Skin of body (tissue), 2 donors: ENCODE results near the gene DISC1. TPM values are rescaled to one million over a fixed set of nuclear protein-coding genes. Genes with fewer than 3 reads are reported as not detected.
A peak's percentile ranks its signal among the peaks of the same experiment; 100 is the strongest.

ENCODE experiments used
- DNase-seq: peaks from one replicate; lab custom pipeline; 2025; lab: John Stamatoyannopoulos, UW
- total RNA-seq: library from RNA; depleted of rRNA; stranded (reverse); fragments of >200 nt; gene quantifications from one replicate; pipeline ENCODE4 v1.2.3, GENCODE V29; 2014

Gene DISC1
- total RNA-seq, 1 donor from 2014 or later = 13.9 TPM

DNA sequence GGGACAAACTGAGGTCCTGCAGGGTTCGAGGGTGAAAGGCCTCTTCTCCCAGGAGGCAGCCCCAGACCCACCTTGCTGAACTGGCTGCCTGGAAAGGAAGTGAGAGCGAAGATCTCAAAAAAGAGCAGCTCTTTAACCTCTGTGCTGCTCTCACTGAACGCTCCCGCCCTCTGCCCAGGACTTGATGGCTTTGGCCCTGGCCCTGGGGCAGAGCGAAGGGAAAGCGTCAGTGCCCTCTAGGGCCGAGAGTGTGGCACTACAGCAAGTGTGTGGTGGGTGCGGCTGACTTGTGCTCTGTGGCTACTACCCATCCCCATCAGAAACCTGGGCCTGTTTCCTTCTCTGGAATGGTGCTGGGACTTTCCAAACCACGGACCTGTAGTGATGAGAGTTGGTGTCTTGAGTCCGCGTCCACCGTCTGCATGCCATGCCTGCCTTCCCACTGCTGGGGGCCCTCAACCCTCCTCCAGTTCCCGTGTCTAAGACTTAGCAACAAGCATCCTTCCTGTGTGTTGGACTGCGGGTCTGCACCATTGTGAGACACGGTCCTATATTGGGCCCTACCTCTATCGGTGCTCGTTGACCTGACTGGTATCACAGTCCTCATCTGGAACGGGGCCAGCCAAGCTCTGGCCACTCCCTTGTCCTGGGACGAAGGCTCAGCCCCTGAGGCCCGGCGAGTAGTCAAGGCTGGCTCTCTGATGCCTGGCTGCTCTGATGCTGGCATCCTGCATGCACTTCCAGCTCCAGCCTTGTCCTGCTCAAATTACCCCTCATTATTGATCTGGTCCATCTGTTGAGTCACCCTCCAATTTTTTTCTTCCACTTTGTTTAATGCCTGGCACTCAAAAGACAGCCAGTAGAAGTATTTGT, 180.3 kb downstream of the DISC1 start:
- no peak for DNase-seq

DNA sequence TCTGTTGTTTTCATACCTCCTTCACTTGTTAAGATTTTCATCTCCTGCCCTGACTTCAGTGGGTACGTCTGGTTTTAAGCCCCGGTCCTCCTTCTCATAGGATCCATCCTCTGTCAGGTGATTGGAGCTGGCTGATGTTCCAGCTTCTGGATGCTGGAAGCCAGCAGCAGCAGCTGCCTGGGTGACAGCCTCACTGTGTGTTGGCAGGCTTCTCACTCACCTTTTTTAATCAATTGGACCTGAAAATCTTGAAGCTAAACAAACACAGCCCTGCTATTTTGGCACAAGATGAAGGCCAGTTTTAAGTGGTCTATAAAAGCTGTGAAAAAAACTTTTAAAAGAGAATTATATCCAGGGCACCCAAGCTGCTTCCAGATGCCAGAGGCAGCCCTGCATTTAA, 181.0 kb downstream of the DISC1 start:
- no peak for DNase-seq

DNA sequence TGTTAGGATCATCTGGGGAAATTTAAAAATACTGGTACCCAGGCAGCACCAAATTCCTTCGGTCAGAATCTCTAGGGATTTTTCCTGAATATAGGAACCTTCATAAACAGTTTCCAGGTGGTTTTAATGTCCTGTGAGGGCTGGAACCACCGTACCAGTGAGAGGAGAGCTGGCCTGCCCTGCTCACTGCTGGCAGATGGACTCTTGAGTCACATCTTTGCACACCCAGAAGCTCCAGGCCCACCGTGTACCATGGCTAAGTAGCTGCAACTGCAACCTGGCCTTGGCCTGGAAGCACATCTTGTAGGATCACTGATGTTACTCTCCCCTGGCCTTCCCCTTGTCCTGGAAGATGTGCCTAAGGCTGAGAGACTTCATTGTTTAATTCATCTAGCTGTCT, 181.5 kb downstream of the DISC1 start:
- DNase-seq = no peak

DNA sequence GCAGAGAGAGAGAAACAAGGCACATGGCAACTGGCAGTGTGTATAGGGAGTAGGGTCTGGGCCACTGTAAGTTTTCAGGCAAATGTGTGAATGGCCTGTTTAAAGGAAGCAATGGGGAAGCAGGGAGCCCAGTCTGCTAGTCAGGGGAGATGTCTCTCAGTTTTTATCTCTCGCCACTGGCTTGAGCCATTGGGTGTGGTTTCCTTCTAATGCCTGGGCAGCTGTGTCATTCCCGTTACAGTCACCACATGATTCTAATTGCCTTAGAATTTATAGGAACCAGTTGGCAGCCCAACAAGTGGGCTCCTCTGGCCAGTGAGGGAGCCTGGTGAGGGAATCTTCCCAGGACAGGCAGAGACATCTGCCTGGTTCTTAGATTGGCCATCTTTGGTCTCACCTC, 182.4 kb downstream of the DISC1 start:
- DNase-seq = no peak

DNA sequence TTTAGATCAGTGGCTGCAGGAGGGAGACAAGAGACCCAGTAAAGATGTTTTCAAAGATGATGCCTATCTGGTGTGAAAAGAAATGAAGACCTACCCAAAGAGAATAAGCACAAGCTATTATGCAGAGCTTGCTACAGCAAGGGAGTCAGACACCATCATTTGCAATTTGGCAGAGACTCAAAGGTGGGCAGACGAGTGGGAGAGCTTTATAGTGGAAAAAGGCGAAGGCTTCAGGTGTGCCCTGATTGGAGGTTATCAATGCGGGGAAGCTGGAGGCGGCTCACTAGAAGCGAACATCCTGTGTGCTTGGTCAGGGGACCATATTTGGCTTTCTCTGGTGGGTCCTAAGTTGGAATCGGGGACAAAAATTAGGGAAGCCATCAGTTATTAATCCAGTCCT, 183.8 kb downstream of the DISC1 start:
- DNase-seq = no peak

DNA sequence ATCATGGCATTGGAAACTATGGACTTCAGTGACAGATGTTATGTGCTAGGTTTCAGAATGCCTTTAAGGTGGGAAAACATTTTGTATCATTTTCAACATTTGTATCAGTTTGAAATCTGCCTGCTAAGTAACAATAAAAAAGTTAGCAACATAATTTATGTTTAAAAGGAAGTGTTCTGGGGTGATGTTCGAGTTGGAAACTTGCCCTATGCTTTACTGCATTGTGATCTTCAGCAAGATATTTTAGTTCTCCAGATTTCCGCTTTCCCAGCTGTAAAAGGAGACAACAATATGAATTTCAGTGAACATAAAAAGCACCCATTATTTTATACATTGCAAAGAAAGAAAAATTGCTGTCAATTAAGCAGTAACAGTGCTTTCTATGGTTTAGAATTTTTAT, 187.4 kb downstream of the DISC1 start:
- DNase-seq = peak; percentile 80

DNA sequence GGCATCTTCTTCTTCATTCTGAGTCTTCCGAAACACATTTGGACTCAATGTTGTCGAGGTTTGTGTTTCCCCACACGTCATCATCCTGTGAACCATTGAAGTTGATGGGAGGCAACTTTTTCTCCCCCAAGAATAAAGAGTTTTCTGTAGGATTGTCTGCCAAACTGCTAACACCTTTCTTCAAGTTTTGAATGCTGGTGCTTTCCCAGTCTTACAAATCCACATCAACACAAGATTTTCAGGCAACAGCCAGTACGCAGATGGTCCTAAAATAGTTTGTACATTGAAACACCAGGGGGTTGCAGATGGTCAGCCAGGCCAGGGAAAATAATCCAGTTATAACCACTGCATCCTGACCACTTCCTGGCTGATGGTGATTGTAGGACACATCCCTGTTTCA, 187.9 kb downstream of the DISC1 start:
- DNase-seq = peak; percentile 6

DNA sequence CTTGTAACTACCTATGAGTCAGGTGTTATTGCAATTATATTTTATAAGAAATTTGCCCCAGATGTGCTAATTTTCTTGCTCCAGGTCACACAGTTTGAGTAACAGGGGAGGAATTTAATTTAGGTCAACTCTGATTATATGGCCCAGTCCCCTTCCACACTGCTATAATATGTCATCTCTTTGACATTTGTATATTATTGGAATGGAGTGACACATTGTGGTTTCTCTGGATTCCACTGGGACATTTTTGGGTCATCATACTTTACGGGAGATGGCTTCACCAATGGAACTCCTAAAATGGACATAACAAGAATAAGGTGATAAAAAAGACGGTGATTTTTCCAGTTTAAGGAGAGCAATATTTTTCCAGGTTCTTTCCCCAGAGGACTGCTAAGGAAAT, 191.2 kb downstream of the DISC1 start:
- no peak for DNase-seq

DNA sequence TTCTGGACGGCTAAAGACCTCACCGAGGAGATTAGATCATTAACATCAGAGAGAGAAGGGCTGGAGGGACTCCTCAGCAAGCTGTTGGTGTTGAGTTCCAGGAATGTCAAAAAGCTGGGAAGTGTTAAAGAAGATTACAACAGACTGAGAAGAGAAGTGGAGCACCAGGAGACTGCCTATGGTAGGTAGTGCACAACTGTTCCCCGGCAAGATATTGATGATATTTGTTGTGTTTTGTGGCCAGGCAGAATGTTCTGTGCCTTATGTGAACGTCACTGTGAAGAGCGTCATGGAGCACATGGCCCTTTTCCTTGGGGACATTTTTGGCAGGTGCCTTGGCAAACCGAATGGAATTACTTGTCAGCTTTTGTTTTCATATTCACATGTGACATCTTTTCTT, 191.7 kb downstream of the DISC1 start:
- DNase-seq = peak; percentile 26

DNA sequence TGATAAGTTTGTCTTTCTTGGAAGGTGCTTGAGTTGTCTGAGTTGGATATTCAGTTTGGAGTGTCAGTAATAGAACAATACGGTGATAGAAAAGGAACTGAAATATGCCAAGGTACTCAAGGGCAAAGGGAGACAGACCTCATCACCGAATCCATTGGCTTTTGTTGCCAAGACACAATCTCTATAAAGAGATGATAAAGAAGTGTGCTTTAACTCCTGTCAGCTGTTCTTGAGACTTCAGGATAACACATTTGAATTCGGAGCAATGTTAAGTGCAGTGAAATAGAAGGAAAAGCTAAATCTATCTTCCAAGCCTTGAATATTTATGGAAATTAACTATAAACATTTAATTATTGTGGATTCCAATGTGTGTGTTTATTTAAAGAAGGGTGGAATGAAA, 194.7 kb downstream of the DISC1 start:
- no peak for DNase-seq

DNA sequence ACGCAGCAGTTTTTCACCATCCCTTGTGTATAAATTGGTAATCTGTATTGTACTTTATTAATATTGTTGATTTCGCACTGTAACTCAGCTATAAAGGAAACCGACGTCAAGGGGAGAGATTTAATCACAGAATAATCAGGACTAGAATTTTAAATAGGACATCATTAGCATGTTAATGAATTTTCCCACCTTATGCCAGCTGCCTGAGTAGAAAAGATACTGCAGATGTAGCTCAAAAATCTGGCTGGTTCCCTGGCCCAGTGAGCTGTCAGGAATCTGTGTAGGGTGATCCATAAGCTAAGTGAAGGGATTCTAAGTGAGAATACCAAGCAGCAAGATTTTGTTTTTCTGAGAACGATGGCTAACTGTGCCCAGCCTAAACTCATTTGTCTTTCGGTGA, 195.5 kb downstream of the DISC1 start:
- DNase-seq = no peak

DNA sequence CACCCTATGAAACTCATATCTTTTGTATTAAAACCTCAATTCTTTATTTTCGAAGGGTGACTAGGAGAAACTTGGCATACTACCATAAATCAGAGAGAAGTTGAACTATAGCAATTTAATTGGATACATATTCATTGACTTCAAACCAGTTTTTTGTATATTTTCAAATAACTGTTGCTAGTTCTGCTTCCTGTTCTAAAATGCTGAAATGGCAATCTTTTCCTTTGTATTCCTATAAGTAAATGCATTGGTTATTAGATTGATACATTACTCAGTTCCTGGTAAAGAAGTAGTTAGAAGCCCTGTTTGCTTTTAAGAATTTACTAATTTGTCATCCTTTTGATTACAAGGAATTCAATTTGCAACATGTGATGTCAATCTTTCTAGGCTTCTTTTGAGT, 200.0 kb downstream of the DISC1 start:
- no peak for DNase-seq

DNA sequence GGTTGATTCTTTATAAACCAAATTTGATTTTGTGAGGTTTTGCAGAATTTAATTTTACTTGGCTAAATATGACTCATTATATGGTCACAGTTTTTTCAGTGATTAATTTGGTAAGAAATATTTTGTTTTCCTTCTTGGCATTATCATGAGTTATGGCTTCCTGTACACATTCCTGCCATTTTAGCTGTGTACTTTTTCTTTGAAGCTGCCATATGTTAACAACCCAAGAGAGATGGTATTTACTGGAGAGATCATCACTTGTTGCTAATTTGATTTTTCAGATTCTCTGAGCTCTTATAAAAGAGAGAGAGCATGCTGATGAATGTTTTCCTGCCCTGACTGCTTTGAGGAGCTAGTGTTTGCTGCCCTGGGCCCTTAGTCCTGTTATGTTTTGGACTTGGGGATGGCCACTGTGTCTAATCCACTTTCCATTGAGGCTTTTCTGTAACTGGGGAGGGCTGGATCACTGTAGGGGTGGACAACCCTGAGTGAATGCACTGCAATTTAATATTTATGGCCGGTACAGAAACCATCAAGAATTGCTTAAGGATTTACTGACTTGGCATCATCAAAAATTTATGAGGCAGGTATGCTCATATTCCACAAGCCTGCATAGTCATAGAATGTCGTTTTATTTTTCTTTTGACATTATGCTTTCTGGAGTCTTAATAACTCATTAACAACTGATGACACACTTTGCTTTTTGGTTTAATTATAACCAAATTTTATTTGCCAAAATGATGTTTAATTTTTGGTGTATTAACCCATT, 200.9 kb downstream of the DISC1 start:
- no peak for DNase-seq

DNA sequence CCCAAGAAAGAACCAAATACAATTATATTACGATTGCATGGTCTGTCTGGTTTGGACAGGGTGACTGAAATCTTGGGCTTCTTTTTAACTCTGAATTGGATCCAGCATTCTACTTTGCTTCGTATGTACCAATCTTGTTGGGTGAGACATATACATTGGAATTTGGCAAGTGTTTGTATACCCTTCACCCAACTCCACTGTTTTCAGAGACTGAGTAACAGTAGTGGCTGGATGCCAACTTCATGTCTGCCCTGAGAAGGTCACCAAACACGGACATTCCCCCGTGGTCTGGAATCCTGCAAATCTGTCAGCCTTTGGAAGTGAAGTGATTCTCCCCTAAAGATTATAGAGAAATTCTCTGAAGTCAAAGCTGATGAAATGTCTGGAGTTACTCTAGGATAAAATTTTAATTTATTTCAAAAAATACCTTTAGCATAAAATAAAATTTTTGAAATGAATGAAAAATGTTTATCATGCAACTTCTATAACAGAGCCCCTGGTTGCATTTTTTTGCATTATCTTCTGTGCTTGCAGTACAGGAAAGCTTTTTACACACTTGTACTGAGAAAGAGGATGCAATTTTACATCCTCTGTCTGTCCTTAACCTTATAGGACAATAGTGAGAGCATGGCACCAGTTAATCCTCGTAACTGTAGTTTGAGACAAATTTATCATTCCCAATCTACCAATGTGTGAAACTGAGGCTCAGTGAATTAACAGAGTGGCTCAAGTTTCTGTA, 201.8 kb downstream of the DISC1 start:
- no peak for DNase-seq

DNA sequence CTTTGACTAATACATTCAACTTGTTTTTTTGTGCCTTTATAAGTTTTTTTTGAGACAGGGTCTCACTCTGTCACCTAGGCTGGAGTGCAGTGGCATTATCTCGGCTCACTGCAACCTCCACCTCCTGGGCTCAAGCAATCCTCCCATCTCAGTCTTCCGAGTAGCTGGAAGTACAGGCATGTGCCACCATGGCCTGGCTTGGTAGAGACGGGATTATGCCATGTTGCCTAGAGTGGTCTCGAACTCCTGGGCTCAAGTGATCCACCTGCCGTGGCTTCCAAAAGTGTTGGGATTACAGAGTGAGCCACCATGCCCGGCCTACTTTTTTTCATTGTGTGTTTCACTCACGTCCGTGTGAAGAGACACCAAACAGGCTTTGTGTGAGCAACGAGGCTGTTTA, 202.7 kb downstream of the DISC1 start:
- no peak for DNase-seq

DNA sequence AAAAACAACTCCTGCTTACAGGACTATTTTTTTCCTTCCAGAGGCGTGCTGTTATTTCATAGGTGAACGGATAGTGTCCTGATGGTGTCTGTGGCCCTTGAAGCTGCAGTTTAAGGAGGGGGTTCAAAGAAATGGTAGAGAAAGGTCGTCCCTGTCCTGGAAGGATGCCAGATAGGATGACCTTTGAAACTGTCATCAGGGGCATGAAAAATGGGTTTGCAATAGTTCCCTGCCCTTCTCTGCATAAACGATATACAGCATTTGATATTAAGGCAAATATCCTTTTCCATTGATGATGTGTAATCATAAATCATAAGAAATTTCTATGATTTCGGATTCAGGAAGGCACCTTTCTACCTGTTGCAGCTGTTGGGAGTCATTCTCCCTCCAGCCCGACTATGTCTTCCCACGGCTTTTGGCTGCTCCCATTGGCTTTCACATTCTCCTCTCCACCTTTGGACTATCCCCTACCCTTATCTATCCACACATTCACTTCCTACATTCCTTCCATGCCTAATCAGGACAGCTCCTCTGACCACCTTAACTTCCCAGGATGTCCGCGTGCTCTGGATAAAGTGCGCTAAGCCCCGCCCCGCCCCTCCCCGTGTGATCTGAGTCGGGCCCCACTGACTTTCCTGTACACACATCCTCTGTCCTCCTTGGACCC, 209.8 kb downstream of the DISC1 start:
- no peak for DNase-seq

DNA sequence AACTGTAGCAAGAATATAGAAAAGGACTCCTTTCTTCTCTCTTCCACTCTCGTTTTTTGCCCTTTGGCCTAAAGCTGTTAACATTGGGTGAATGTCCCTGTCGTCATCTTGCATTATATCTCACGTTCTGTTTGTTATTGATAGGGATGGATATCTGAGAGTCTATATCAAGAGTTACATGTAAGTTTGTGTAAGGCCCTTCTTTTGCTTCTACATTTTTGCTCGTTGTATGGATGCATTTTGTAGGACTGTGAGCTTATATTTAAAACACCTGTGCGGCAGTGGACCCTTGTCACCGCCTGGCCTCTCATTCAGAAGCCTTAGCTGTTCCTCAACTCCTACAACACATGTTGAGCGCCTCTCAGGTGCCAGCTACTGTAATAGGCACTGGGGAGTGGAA, 211.9 kb downstream of the DISC1 start:
- no peak for DNase-seq

DNA sequence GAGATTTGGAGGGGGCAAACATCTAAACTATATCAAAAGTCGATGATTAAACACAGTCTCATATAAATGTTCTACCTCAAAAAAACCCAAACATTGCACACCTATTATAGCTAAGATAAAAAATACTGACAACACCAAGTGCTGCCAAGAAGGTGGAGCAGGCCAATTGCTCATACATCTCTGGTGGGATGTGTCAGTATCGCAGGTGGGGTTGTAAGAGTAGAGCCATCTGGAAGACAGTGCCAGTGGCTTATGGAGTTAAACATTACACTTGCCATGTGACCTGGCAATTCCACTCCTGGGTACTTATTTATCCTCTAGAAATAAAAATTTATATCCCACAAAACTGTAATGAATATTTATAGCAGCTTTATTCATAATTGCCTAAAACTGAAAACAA, 213.4 kb downstream of the DISC1 start:
- DNase-seq = no peak

DNA sequence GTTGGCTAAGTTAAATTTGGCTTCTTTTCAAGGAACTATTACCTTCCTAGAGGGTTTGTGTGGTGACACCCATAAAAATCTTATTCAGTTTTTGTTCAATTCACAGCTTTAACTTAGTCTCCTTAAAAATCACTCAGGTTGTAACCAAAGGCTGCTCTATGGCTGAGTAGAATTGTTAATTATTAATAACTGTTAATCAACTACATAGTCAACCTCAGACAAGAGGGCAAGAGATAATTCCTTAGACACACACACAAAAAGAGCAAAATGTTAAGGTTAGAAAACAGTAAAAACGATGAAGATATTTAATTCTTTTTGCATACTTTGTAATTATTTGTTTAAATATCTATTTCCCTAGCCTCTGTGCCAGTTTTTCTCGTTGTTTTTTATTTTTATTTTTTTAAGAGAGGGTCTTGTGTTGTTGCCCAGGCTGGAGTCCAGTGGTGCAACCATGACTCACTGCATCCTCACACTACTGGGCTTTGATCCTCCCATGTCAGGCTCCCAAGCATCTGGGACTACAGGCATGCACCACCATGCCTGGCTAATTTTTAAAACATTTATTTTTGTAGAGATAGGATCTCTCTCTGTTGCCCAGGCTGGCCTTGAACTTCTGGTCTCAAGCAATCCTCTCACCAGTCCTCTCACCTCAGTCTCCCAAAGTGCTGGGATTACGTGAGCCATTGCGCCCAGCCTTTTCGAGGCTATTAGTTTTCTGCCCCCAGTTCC, 215.2 kb downstream of the DISC1 start:
- DNase-seq = no peak

DNA sequence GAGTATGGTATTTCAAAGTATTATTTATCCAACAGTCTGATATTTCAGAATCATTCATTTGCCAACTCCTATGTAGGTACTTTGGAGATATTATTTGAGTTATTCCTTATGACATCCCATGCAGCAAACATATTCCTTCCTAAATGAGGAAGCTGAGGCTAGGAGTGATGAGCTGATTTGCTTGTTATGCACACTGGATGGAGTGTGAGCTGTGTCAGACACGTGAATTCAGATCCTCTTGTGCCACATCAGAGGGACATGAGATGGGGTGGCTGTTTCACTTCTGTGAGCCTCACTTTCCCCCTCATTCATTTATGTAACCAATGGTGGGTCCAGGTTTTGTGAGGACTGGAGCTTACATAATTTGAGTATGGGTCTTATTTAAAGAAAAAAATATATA, 215.9 kb downstream of the DISC1 start:
- DNase-seq = no peak

DNA sequence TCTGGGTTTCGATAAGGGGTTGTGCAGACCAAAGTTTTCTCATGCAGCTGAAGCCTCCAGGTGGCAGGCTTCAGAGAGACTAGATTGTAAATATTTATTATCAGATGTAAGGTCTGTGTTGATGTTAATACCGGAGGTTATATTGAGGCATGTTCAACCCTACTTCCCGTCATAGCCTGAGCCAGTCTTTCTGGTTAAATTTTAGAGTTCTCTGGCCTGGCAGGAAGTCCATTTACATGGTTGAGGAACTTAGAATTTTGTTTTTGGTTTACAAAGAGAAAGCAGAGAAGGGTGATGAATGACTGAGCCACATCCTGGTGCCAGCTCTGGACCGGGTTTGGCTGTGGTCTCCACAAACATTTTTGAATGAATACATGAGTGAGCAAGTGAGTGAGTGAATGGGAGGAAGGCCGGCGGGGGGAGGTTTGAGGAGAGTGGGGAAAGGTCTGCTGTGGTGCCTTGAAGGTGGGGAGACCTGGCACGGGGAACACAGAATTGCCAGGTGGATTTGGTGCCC, 218.5 kb downstream of the DISC1 start:
- no peak for DNase-seq
